SIG-M5 treated with dmso at 0.1 percent for 504 hours (cell line): ENCODE measurements around the gene GKN1.

ENCODE experiments used
- DNase-seq: peaks from one replicate; lab custom pipeline; 2025; ENCODE audit not compliant: unreplicated experiment; lab: John Stamatoyannopoulos, UW

The GKN1 gene

GRCh38 chr2:68959001-68959400, 15.4 kb upstream of the GKN1 start:
- DNase-seq, result no peak

- DNase-seq, result no peak
These were observed 13.1 kb upstream of the GKN1 start for GRCh38 chr2:68961380-68961779.

GRCh38 chr2:68964282-68964681, 10.2 kb upstream of the GKN1 start:
- no peak for DNase-seq

GRCh38 chr2:68968221-68968620, 6.2 kb upstream of the GKN1 start:
- no peak for DNase-seq

GRCh38 chr2:68969736-68970490, 4.5 kb upstream of the GKN1 start:
- DNase-seq, result no peak

GRCh38 chr2:68970566-68971265, 3.7 kb upstream of the GKN1 start:
- DNase-seq, result no peak

GRCh38 chr2:68971591-68972231, 2.7 kb upstream of the GKN1 start:
- DNase-seq, result no peak

GRCh38 chr2:68974946-68975665, 670 bp downstream of the GKN1 start:
- DNase-seq, result no peak

- no peak for DNase-seq
These were observed 1.4 kb downstream of the GKN1 start for GRCh38 chr2:68975844-68976243.

- DNase-seq, result no peak
These were observed 3.0 kb downstream of the GKN1 start for GRCh38 chr2:68977453-68977852.

GRCh38 chr2:68978098-68978497, 3.7 kb downstream of the GKN1 start:
- no peak for DNase-seq

GRCh38 chr2:68980956-68981355, 6.5 kb downstream of the GKN1 start:
- no peak for DNase-seq

GRCh38 chr2:68987021-68987503, 12.6 kb downstream of the GKN1 start:
- DNase-seq, result no peak

GRCh38 chr2:68989035-68989434, 14.6 kb downstream of the GKN1 start:
- DNase-seq, result no peak

- no peak for DNase-seq
These were observed 17.9 kb downstream of the GKN1 start for GRCh38 chr2:68992341-68992740.

GRCh38 chr2:68992933-68993332, 18.5 kb downstream of the GKN1 start:
- no peak for DNase-seq

GRCh38 chr2:68993660-68994059, 19.2 kb downstream of the GKN1 start:
- DNase-seq, result no peak

- DNase-seq, result no peak
These were observed 20.4 kb downstream of the GKN1 start for GRCh38 chr2:68994864-68995263.

GRCh38 chr2:68995916-68996315, 21.5 kb downstream of the GKN1 start:
- no peak for DNase-seq

GRCh38 chr2:68997401-68997800, 23.0 kb downstream of the GKN1 start:
- DNase-seq, result no peak

GRCh38 chr2:69001879-69002278, 27.4 kb downstream of the GKN1 start:
- DNase-seq, result no peak
